BE2C (cell line): ENCODE measurements around the gene NUP214.
A peak's percentile ranks its signal among the peaks of the same experiment; 100 is the strongest.

Experiments used
- DNase-seq: peaks from one replicate; pipeline ENCODE4 v3.0.0-alpha.2; 2020
- H3K27me3 ChIP-seq: fragments of 250-450 bp; sonication (Bioruptor Pico); 2 replicates; pipeline ENCODE4 v1.5.1; 2020; ENCODE audit warnings: mild to moderate bottlenecking
- H3K36me3 ChIP-seq: fragments of 250-450 bp; sonication (Bioruptor Pico); 2 replicates; pipeline ENCODE4 v1.5.1; 2020; ENCODE audit warnings: mild to moderate bottlenecking
- H3K4me1 ChIP-seq: fragments of 250-450 bp; sonication (Bioruptor Pico); 2 replicates; pipeline ENCODE4 v1.5.1; 2020
- H3K4me3 ChIP-seq: 2 replicates; pipeline ENCODE4 v1.5.1; 2011; ENCODE audit warnings: low read depth, low read length
- H3K9me3 ChIP-seq: fragments of 250-450 bp; sonication (Bioruptor Pico); 2 replicates; pipeline ENCODE4 v1.5.1; 2020
- CTCF ChIP-seq: IDR thresholded peaks from 2 replicates; pipeline ENCODE4 v1.5.1; 2012; ENCODE audit warnings: mild to moderate bottlenecking, low read depth, low read length

NUP214 gene

GRCh38 chr9:131126059-131126426 lies 657 bp downstream of the NUP214 start:
- TF ChIP-seq CTCF: no peak
- Histone ChIP-seq H3K4me3 (peak overlapping the region; percentile 100), H3K27me3 (no peaks in the 10 kb centered on the region), H3K4me1 (no peaks in the 10 kb centered on the region), H3K36me3 (peaks cover 37% of the 10 kb centered on the region), H3K9me3 (no peaks in the 10 kb centered on the region)
- DNase-seq: no peak

- H3K4me3 ChIP-seq: no peak overlapping the region
- peaks cover 62% of the 10 kb centered on the region for H3K36me3 ChIP-seq
- H3K27me3 ChIP-seq: no peaks in the 10 kb centered on the region
- H3K4me1 ChIP-seq: no peaks in the 10 kb centered on the region
- no peaks in the 10 kb centered on the region for H3K9me3 ChIP-seq
- no peak for TF ChIP-seq CTCF
- DNase-seq: no peak
Measured at GRCh38 chr9:131129183-131129582, 3.8 kb downstream of the NUP214 start.

- no peaks in the 10 kb centered on the region for H3K9me3 ChIP-seq
- H3K27me3 ChIP-seq: no peaks in the 10 kb centered on the region
- no peaks in the 10 kb centered on the region for H3K4me1 ChIP-seq
- DNase-seq: no peak
- H3K36me3 ChIP-seq: peaks cover 65% of the 10 kb centered on the region
- H3K4me3 ChIP-seq: no peak overlapping the region
- no peak for TF ChIP-seq CTCF
Measured at GRCh38 chr9:131138676-131139075, 13.3 kb downstream of the NUP214 start.

- no peak for DNase-seq
- H3K36me3 ChIP-seq: peaks cover 65% of the 10 kb centered on the region
- no peak for TF ChIP-seq CTCF
Measured at GRCh38 chr9:131140112-131140511, 14.7 kb downstream of the NUP214 start.

GRCh38 chr9:131140550-131140949 lies 15.2 kb downstream of the NUP214 start:
- DNase-seq: no peak
- H3K36me3 ChIP-seq: peaks cover 65% of the 10 kb centered on the region
- no peak for TF ChIP-seq CTCF

More at GRCh38 chr9:131140112-131140511, 14.7 kb downstream of the NUP214 start:
- H3K27me3 ChIP-seq: no peaks in the 10 kb centered on the region
- H3K4me1 ChIP-seq: no peaks in the 10 kb centered on the region
- H3K9me3 ChIP-seq: no peaks in the 10 kb centered on the region
- H3K4me3 ChIP-seq: no peak overlapping the region

GRCh38 chr9:131142160-131142559 lies 16.8 kb downstream of the NUP214 start:
- no peaks in the 10 kb centered on the region for H3K9me3 ChIP-seq
- peaks cover 65% of the 10 kb centered on the region for H3K36me3 ChIP-seq
- TF ChIP-seq CTCF: no peak
- H3K4me1 ChIP-seq: no peaks in the 10 kb centered on the region
- DNase-seq: no peak
- no peak overlapping the region for H3K4me3 ChIP-seq
- H3K27me3 ChIP-seq: no peaks in the 10 kb centered on the region

More at GRCh38 chr9:131140550-131140949, 15.2 kb downstream of the NUP214 start:
- Histone ChIP-seq H3K4me3 (no peak overlapping the region), H3K27me3 (no peaks in the 10 kb centered on the region), H3K9me3 (no peaks in the 10 kb centered on the region), H3K4me1 (no peaks in the 10 kb centered on the region)
